GM12873 (cell line): ENCODE results near the gene THAP8.

Source experiments
- CTCF ChIP-seq: IDR thresholded peaks from 2 replicates; pipeline ENCODE4 v1.5.1; 2012; ENCODE audit warnings: low read depth, mild to moderate bottlenecking, moderate library complexity, low read length, control low read depth; ENCODE audit not compliant: insufficient read depth; ENCODE audit errors: missing control alignments

Gene THAP8

GRCh38 chr19:36049080-36049698, 4.9 kb downstream of the THAP8 start:
- no peak for TF ChIP-seq CTCF

- TF ChIP-seq CTCF, result no peak
Measured at GRCh38 chr19:36047835-36048234, 6.2 kb downstream of the THAP8 start.

GRCh38 chr19:36046443-36047050, 7.5 kb downstream of the THAP8 start:
- TF ChIP-seq CTCF, result no peak

GRCh38 chr19:36043952-36044351, 10.1 kb downstream of the THAP8 start:
- TF ChIP-seq CTCF, result no peak

GRCh38 chr19:36041831-36042230, 12.3 kb downstream of the THAP8 start:
- no peak for TF ChIP-seq CTCF

- no peak for TF ChIP-seq CTCF
Measured at GRCh38 chr19:36040495-36040894, 13.6 kb downstream of the THAP8 start.

GRCh38 chr19:36032251-36033104, 21.6 kb downstream of the THAP8 start, which contains the start of gene CLIP3:
Gene CLIP3 (minus strand): TSS chr19:36032873. CDS start chr19:36032357, 516 bp downstream.
- TF ChIP-seq CTCF, result no peak
